HG03135 (cell line): ENCODE measurements around the gene PLAAT2.
"Not testable (repeated sequence)": the region's sequence is repeated elsewhere in the genome, so short reads cannot be mapped to it uniquely, and the experiment has no call there.

ENCODE experiments used
- ATAC-seq: cut with Tn5 transposase; IDR thresholded peaks from one replicate; pipeline ENCODE4 v1.9.1; 2021; ENCODE audit warnings: mild to moderate bottlenecking, moderate library complexity; ENCODE audit not compliant: unreplicated experiment

Gene PLAAT2

DNA sequence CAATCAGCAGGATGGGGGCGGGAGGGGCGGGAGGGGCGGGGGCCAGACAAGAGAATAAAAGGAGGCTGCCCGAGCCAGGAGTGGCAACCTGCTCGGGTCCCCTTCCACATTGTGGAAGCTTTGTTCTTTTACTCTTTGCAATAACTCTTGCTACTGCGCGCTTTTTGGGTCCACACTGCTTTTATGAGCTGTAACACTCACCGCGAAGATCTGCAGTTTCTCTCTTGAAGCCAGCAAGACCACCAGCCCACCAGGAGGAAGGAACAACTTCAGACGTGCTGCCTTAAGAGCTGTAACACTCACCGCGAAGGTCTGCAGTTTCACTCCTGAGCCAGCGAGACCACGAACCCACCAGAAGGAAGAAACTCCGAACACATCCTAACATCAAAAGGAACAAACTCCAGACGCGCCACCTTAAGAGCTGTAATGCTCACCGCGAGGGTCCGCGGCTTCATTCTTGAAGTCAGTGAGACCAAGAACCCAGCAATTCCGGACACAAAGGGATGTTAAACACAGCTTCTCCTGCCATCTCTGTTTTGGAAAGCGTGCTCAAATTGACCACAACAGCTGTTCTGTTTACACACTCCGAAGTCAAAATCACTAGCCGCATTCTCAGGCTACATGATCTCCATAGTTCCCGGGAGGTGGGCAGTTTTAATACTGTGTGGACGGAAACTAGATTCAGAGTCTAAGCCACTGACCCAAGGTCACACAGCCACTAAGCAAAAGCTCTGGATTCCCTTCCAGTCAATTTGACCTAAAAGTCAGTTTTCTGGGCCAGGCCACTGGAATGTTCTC, 11.9 kb downstream of the PLAAT2 start:
- no peak for ATAC-seq

DNA sequence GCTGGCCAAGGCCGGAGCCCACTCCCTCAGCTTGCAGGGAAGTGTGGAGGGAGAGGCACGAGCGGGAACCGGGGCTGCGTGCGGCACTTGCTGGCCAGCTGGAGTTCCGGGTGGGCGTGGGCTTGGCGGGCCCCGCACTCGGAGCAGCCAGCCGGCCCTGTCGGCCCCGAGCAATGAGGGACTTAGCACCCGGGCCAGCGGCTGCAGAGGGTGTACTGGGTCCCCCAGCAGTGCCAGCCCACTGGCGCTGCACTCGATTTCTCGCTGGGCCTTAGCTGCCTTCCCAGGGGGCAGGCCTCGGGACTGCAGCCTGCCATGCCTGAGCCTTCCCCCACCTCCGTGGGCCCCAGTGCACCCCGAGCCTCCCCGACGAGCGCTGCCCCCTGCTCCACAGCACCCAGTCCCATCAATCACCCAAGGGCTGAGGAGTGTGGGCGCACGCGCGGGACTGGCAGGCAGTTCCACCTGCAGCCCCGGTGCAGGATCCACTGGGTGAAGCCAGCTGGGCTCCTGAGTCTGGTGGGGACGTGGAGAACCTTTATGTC, 13.0 kb downstream of the PLAAT2 start:
- ATAC-seq: not testable (repeated sequence)

DNA sequence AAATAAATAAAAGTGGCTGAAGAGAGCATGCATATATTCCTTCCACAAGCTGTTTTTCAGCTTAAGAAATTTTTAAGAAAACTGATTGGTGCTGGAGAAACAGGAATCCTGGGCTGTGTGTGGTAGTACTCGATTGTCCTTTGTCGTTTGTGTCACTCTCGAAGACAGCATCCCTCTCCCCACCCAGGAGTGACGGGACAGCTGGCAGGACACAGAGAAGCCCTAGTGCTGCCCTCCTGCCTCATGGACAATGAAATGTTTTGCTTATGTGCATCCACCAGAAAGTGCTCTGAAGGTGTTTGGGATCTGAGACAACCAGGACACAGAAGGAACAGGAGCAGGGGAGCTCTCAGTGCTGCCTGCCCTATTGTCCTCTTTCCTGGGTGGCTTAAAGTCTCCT, 13.8 kb downstream of the PLAAT2 start:
- no peak for ATAC-seq

DNA sequence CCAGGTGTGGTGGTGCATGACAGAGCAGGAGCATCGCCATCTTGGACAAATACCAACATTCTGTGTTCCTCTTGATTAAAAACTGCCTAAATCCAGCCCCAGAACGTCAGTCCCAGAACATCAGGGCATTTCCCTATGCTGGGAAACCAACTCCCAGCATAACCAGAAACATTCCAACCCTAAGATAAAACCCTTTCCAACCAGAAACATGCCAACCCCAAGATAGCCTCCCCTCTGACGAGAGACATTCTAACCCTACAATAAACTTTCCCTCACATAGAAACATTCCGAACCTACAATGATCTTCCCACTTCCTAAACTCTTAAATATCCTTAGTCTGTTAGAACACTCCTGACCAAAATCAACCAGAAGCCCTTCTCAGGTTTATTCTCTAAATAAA, 15.0 kb downstream of the PLAAT2 start:
- no peak for ATAC-seq

DNA sequence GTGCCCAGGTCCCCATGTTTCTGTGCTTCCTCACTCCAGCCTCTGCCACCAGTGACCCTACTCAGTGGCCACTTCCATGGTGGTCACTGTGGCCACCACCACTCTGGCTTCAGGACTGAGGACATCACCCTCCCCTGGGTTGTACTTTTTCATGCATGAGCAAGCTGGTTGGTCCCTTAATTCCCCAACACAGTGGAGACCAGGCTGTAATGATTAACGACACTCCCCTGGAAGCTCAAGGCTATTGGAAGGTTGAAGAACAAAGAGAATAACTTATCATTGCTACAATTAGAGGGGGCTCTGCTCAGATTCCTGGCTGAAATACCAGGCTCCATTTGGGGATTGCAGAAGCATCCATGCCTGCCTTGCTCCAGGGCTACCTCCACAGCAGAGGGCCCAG, 16.1 kb downstream of the PLAAT2 start:
- ATAC-seq: no peak

DNA sequence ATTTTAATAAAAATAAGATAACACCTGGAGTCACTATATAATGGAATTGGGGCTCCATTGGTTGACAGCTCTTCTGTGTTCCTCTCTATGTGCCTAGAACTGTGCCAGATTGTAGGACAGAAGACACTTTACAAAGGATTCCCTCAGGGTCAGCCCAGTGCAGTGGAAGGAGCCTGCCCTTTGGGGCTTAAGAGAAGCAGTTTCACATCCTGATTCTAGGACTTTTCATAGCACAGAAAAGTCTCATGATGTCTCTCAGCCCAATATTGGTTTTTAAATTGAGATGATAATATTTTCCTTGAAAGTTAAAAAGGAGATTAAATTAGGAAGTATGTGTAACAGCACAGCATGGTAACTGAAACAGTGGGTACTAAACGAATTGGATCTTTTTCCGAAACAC, 19.5 kb downstream of the PLAAT2 start:
- ATAC-seq: no peak

DNA sequence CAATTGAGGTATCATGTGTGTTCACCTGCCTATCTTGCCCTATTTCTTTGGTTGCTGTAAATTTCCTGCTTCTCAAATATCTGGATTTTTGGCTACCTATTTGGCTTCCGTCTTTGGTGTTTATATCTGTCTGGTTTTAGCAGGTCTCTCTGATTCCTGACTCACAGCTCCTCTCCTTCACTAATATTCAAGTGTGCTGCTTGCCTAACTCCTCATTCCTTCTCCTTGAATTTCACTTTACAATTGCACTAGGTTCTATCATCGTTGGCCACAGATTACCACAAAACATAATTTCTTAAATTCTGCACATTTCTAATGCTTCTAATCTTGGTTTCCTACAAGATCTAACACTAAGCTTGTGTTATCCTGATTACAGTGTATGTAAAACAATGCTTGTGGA, 20.7 kb downstream of the PLAAT2 start:
- not testable (repeated sequence) for ATAC-seq

DNA sequence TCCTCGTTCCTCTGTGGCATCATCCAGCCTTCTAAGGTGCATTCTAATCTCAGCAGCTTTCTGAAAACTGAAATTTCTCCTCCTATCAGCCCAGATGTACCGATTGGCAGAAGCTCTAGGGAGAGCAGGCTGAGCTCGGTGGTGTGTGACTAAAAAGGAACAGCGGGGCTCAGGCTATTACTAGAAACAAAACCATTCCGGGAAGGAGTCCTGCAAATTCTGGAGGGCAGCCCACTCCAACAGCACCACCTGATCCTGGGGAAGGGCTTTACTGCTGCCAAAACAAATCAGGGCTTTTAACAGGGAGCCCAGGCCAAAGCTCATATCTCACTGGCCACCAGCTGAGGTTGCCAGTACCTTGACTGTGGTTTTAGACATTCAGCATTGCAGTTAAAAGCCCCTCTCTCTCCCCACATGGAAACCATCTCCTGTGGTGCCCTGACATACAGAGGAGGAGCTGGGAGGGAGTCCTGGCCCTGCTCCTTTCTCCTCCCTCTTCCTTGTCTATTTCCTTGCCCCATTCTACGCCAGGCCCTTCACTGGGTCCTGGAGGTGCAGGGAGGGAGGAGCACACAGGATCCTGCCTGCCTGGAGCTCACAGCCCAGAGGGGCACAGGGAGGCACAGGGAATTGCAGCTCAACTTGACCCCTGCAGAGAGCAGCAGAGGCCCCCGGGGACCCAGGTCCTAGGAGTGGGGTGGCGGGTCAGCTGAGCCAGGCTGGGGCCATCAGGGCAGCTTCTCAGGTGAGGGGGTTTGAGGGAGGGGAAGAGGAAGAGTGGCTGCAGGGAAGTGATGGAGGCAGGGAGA, 25.7 kb downstream of the PLAAT2 start:
- ATAC-seq: no peak

DNA sequence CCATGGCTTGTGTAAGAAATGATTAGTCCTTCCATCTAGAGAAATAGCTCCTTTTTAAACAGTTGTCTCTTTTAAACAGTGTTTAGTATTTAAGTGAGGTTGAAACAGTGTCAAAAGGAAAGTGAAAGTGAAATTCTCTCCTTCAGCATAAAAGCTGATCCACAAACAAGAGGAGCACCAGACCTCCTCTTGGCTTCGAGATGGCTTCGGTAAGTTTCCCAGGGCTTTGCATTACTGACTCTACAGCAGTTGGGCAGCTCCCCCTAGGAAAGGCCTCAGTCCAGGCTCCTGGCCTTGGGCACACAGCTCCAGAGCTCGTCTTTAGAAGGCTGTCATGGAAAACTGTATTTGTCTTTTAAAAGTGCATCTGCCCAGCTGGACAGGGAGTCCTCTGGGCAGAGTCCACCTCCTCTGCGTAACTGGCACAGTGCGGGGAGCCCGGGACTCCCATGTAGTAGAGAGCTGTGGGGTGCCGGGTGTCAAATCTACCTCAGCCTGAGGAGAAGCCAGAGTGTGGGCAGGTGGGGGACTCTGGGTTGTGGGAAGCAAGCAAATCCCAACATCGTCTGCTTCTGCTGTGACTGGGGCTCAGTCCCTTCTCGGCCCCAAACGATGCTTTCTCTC, 26.4 kb downstream of the PLAAT2 start, which contains the start of gene PLAAT4:
PLAAT4 (plus strand) TSS at position 140 of the 624 bp plus-strand sequence; CDS start at position 201, 61 bp downstream.
- ATAC-seq: no peak

DNA sequence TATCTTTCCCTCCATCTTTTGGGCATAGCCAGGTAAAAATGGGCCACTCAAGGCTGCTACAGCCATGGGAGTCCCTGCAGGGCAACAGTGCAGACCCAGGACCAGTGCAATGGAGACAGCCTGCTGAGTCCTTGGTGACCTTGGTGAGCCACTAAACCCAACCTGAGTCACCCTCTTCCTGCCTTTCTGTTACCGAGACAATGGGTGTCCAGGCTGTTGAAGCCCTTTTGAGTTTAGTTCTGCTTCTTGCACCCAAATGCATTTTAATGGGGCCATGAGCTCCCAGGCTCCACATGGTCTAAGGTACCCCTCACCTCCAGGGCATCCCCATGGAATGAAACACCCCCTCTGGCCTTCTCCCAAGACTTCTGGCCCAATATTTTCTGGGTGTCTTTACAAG, 27.4 kb downstream of the PLAAT2 start:
- no peak for ATAC-seq

DNA sequence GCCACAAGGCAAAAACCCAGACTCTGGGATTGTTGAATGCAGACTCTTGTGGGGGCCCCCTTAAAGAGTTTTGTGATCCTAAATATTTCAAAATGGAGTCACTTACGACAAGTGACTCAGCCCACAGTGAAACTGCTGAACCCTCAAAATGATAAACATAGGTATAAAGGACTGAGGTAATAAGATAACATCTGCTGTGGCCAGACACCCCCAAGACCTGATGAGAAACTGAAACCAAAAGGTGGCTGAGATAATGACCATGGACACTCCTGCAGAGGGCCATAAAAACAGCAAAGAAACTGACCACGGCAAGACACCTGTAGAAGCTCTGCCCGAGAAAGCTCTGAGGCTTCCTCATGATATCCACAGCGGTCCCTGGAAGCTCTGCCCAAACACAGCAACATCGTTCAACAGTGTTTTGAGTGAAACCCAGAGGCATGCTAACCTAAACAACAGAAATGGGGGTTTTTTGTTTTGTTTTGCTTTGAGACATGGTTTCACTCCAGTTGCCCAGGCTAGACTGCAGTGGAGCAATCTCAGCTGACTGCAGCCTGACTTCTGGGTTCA, 28.2 kb downstream of the PLAAT2 start:
- ATAC-seq: peak; percentile 42

DNA sequence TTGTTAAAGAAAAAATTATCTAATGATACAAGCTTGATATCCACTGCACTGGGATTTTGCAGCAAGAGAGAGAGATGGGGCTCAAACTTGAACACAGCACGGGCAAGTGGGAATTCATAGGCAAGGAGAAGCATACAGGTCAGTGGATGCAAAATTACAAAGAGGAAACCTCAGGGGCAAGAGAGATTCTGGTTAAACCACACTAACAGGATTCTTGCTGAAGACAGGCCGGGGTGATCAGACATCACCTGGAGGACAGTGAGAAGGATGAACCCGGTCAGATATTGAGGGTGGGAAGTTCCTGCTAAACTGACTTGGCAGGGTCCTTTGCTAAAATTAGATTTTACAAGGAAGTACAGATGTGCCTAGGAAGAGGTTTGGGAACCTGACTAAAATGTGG, 29.1 kb downstream of the PLAAT2 start:
- no peak for ATAC-seq

DNA sequence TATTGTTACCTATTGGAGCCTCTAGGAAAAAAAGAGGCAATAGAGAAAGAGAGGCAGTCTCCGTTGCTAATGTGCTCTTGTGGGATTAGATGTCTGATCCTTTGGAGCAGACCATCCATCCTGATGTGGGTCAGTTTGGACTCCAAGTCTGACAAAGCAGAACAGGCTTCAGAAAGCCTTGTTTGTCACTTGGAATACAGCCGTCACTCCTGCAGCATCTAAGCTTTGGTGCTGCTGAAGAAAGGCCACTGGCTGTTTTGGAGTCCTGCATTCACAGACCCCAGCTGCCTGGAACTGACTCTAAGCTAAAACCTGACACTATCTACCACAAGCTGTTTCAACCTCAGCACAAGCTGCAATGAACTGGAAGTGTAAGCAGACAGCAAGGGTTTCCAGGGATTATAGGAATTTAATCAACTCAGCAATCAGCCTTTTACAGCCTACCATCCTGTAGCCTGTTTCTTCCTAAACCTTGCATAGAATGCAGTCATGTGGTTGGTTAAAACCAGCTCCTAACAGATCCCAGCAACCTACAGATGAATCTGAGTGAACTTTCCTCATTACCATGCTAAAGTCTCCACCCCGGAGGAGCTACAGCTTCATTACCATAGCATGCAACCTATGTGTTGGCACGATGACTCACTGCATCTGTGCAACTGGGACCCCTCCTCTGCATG, 30.2 kb downstream of the PLAAT2 start:
- ATAC-seq: no peak

DNA sequence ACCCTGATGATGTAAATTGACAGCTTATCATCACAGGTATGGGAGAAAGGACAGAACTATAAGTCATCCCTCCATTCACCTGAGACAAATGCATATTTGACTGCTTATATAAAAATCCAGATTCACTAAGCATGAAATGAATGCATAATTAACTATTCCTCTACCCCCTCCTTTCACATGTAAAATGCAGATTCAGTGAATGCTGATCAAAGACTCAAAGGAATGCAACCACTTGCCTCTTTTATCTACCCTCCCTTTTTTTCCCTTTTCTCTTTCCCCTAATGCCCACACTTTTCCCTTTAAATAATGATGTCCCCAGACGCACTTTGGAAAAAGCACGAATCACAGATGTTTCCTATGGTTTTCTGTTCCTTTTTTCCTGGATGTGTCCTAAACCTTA, 31.1 kb downstream of the PLAAT2 start:
- no peak for ATAC-seq

DNA sequence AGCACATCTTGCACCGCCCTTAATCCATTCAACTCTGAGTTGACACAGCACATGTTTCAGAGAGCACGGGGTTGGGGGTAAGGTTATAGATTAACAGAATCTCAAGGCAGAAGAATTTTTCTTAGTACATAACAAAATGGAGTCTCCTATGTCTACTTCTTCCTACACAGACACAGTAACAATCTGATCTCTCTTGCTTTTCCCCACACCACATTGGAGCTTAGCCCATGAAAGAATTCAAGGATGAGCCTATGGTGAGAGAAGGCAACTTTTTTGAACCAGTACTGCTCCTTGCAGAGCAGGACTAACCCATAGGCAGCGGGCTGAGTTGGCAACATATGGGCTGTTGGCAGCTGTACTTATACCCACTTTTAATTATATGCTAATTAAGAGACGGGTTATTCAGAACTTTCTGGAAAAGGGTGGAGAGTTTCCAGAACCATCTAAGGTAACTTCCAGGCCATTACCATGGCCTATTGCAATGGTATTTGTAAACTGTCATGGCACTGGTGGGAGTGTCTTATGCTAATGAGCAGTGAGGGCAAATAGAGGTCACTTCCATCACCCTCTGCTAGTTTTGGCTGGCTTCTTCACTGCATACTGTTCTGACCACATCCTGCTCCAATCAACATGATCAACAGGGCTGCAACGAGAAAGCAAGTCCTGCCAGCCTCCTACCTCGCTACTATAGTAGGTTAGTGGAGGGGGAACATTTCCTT, 31.9 kb downstream of the PLAAT2 start:
- ATAC-seq: peak; percentile 70

DNA sequence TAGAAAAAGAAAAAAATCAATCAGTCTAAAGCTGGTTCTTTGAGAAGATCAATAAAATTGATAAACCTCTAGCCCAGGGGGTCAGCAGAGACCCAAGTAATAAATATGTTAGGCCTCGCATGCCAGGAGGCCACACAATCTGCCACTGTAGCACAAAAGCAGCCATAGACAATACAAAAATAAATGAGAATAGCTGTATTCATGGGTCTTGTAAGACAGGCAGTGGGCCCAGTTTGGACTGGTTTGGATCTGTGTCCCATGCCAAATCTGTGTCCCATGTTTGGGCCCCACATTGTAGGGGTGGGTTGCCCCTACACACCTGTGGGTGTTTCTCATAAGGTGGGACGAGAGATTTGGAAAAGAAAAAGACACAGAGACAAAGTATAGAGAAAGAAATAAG, 33.2 kb downstream of the PLAAT2 start:
- ATAC-seq: no peak

DNA sequence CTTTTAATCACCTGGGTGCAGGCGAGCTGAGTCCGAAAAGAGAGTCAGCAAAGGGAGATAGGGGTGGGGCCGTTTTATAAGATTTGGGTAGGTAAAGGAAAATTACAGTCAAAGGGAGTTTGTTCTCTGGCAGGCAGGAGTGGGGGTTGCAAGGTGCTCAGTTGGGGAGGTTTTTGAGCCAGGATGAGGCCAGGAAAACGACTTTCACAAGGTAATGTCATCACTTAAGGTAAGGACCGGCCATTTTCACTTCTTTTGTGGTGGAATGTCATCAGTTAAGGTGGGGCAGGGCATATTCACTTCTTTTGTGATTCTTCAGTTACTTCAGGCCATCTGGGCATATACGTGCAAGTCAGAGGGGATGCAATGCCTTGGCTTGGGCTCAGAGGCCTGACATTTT, 33.8 kb downstream of the PLAAT2 start:
- ATAC-seq: not testable (repeated sequence)

DNA sequence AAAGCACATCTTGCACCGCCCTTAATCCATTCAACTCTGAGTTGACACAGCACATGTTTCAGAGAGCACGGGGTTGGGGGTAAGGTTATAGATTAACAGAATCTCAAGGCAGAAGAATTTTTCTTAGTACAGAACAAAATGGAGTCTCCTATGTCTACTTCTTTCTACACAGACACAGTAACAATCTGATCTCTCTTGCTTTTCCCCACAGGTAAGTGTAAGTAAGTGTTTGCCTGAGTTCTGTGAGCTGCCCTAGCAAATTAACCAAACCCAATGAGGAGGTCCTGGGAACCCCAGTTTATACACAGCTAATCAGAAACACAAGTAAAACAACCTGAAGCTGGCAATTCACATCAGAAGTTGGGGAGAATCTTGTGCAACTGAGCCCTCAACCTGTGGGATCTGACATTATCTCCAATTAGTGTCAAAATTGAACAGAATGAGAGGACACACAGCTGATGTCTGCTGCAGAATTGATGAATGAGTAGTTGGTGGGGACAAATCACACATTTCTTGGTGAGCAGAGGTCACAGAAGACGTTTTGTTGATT, 34.4 kb downstream of the PLAAT2 start:
- ATAC-seq: not testable (repeated sequence)

DNA sequence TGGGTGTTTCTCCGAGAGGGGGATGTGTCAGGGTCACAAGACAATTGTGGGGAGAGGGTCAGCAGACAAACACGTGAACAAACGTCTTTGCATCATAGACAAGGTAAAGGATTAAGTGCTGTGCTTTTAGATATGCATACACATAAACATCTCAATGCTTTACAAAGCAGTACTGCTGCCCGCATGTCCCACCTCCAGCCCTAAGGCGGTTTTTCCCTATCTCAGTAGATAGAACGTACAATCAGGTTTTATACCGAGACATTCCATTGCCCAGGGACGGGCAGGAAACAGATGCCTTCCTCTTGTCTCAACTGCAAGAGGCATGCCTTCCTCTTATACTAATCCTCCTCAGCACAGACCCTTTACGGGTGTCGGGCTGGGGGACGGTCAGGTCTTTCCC, 35.0 kb downstream of the PLAAT2 start:
- ATAC-seq: not testable (repeated sequence)

DNA sequence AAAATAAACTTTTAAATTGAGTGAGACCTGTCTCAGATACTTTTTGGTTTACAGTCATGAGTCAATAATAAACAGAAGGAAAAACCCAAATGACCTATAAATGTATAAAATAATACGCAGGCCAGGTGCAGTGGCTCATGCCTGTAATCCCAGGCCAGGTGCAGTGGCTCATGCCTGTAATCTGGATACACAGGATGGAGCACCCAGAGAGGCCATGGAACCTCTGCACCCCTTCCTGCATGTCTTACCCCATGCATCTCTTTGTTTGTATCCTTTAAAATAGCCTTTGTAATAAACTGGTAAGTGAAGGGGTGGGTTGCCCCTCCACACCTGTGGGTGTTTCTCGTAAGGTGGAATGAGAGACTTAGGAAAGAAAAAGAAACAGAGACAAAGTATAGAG, 35.5 kb downstream of the PLAAT2 start:
- ATAC-seq: no peak
